GM10248 (cell line): ENCODE results near the gene SMYD1.

Experiments used
- CTCF ChIA-PET: fragments of 300-600 bp; sonication (Branson Sonifier 250); formaldehyde crosslinking; extraction: SDS; loops from one replicate; lab custom pipeline; 2021; ENCODE audit warnings: antibody characterized with exemption; lab: Yijun Ruan, JAX
- POLR2A ChIA-PET: fragments of 350-650 bp; sonication (Branson Sonifier 250); formaldehyde crosslinking; extraction: SDS; loops from one replicate; lab custom pipeline; 2020; ENCODE audit warnings: antibody characterized with exemption; lab: Yijun Ruan, JAX
- DNase-seq: peaks from one replicate; pipeline ENCODE4 v3.0.0; 2012; ENCODE audit errors: extremely low spot score
- CTCF ChIP-seq: IDR thresholded peaks from 2 replicates; pipeline ENCODE4 v1.5.1; 2012; ENCODE audit warnings: mild to moderate bottlenecking, low read depth; ENCODE audit errors: extremely low read depth, missing control alignments, control extremely low read depth

The SMYD1 gene

GRCh38 chr2:88048541-88048940 lies 19.1 kb upstream of the SMYD1 start:
- POLR2A ChIA-PET = no interaction called here
- no peak for TF ChIP-seq CTCF
- CTCF ChIA-PET = interaction anchor here (1.2 to 8.5 kb wide), 3 partner anchors 12 to 47 kb away, joined by 3 to 72 read pairs (median 4); no protein-coding TSS in a partner anchor
- DNase-seq = no peak

DNA sequence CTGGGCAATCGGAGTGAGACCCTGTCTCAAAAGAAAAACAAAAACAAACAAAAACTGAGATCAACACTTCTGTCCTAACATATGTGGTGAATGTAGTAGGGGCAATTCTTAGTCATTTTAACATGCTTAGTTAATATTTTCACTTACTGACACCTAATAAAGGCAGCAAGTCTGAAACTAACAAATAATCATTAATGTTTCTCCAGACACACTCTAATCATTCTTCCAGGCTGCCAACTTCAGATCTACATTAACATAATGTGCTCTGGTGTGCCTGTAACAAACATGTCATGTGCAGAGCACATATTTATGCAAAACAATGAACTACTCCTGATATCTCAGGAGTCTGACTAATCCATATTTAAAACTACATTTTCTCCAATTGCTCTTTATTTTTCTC lies 18.0 kb upstream of the SMYD1 start:
- ChIA-PET CTCF (interaction anchor here (0.9 to 8.5 kb wide), 3 partner anchors 11 to 43 kb away, joined by 3 to 72 read pairs (median 4); no protein-coding TSS in a partner anchor), POLR2A (no interaction called here)
- no peak for TF ChIP-seq CTCF
- no peak for DNase-seq

- ChIA-PET POLR2A (no interaction called here), CTCF (interaction anchor here (1.4 to 8.5 kb wide), 2 partner anchors 9 to 12 kb away, joined by 4 to 72 read pairs; no protein-coding TSS in a partner anchor)
- no peak for TF ChIP-seq CTCF
- DNase-seq = no peak
Measured at GRCh38 chr2:88051792-88052191, 15.8 kb upstream of the SMYD1 start.

DNA sequence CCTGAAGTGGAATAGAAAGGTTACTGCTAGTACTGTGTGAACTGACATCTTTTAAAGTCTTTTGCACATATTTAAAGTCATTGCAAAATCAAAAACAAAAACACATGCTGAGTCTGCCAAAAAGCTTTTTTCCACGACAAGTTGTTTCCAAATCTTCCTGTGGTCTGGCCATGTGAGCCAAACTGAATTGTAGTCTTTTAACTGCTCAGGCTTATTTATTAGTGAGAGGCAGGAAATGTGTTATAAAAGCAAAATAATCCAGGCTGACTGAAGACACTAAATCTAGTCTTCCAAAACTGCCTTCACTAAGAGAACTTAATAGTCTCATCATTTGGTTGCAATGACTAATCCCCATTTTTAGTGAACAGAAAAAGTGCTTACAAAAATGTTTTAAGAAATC lies 14.3 kb upstream of the SMYD1 start:
- ChIA-PET POLR2A (no interaction called here), CTCF (no interaction called here)
- DNase-seq = no peak
- TF ChIP-seq CTCF = no peak

DNA sequence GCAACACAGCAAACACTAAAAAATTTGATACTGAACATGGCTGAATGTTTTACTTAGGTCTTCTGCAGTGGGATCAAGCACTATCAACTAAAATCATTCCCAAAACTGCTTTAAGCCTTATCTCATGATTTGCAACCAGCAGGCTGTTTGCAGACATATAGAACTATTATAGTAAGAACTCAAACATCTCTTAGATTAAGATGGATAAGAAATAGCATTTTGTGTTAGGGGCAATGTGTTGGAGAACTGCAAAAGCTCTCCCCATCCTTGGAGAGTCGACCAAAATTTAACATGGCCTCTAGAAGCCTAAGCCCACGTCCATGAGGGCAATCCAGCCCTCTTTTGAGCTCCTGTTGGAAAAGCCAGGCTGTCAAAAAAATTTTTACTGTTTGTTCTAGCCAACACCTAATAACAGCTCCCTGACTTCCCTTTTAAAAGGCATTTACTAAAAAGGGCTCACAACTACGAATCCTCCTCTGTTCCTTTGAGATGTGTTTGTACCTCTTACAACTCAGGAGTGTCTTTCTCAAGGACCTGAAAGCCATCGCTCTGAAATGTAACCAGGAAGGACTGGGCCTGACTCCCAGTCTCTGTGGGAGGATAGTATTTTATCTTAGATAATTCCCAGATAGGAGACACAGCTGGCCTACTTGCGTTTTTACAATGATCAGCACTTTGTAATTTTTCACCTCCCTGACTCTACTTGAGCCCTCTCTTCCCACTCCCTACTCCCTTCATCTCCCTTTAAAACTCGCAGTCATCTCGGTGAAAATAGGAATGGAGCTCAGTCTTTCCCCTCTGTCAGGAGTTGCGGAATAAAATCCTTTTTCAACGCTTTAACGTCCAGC lies 13.5 kb upstream of the SMYD1 start:
- no peak for TF ChIP-seq CTCF
- POLR2A ChIA-PET = no interaction called here
- CTCF ChIA-PET = interaction anchor here (1.5 kb wide), 1 partner anchor 53 kb away, joined by 5 read pairs; no protein-coding TSS in a partner anchor
- DNase-seq = no peak

DNA sequence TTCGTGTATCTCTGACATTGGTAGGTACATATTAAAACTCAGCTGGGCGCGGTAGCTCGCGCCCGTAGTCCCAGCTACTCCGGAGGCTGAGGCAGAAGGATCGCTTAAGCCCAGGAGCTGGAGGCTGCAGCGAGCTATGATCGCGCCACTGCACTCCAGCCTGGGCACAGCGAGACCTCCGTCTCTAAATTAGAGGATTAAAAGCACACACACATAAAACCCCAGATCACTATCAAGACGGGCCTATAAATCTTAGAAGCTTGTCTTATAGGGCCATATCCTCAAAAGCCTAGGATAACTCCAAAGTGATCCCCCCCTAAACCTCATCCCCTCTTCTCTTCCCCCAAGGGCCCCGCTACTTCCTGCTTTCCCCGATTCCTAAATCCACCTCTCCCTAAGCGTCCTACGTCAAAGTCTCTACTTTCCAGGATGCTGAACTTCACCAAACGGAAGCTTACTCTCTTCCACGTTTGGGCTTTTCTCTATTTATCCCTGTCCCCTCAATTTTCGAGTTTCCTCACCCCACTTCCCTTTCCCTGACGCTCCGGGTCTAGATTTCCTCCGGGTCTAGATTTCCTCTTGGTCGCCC lies 12.7 kb upstream of the SMYD1 start:
- CTCF ChIA-PET = interaction anchor here (0.8 to 1.5 kb wide), 2 partner anchors 14 to 54 kb away, joined by 3 to 5 read pairs; no protein-coding TSS in a partner anchor
- TF ChIP-seq CTCF = no peak
- DNase-seq = no peak
- POLR2A ChIA-PET = no interaction called here
